Measurements from ENCODE around the gene CELA1.

GRCh38 chr12:51372021-51372420, 25.5 kb upstream of the CELA1 start:
- TF ChIP-seq EZH2 (IDR thresholded peaks at IDR 0.05; ENCODE audit: insufficient read depth, poor library complexity, severe bottlenecking) (no peak), EZH2phosphoT487 (IDR thresholded peaks at IDR 0.05; ENCODE audit: insufficient read depth, low read depth) (no peak)
